Fibroblast of upper back skin (primary cell): Measurements from ENCODE around the gene CARD19.

ENCODE experiments used
- DNase-seq: peaks from one replicate; pipeline ENCODE4 v3.0.0-alpha.2; 2013

CARD19 gene, protein sequence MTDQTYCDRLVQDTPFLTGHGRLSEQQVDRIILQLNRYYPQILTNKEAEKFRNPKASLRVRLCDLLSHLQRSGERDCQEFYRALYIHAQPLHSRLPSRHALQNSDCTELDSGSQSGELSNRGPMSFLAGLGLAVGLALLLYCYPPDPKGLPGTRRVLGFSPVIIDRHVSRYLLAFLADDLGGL

DNA sequence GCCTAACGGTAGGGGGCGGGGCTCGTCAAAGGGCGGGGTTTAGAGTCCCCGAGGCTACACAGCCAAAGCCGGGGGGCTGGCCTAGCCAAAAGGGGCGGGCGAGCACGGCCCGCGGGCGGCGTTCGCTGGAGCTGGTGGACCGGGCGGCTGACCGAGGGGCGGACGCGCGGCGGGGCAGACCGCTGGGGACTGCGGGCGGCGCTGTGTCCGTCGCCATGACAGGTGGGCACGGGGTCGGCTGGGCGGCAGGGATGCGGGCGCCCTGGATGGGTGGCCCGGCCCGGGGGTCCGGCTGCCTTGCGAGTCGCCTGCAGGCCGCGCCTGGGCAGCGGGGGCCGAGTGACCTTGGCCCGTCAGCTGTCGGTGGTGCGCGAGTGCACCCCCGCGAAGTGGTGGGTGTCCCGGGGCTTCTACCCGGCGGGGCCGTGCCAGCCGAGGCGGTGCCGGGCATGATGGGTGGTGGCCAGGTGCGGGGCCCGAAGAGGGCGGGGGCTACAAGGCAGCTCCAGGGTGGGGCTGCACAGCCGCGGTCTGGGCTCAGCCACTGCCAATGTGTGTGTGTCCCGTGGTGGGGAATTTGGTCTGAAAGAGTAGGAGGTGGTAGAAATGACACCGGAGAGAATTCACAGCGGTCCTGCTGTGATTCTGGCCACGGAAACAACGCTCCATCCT, at the start of gene CARD19:
Gene CARD19 (plus strand): TSS at position 87 of the 672 bp plus-strand sequence. CDS start 129 bp downstream, at position 216.
- DNase-seq: peak; percentile 9

DNA sequence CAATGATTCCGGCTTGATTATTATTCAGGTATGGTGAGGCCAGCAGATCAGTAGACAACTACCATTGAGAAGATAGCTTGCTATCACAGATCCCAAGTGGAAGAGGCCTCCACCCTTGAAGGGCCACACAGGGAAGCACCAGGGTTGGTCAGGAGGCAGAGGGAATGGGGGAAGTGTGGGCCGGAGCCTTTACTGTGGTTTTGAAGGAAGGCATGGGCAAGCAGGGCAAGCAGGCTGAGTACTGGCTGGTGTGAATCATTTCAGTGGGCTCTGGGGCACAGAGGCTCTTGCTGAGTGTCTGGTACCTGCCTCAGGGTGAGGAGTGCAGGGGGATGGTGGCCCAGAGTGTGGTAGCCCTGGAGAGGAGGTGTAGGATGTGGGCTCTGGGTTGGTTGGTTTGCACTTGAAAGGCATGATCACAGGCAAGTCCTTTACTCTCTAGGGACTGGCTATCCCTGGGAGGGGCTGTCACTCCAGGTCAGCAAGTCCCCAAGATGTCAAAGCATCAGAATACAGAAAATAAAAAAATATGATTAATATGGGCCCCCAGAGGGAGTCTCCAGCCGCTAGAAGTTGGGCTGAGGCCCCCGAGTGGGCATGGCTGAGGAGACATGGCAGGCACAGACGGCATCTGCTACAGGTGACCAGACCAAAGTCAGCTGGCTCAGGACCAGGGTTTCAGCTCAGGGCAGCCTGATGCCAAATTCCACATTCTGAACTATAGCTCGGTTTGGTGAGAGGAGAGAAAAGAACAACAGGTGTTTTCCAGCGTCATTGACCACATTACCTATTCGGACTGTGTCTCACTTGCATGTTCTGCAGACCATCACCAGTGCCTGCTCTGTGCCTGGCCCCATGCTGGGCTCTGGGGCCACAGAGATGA, 47.2 kb upstream of the CARD19 start:
- DNase-seq: no peak

GRCh38 chr9:93049491-93049890, 46.5 kb upstream of the CARD19 start:
- no peak for DNase-seq

DNA sequence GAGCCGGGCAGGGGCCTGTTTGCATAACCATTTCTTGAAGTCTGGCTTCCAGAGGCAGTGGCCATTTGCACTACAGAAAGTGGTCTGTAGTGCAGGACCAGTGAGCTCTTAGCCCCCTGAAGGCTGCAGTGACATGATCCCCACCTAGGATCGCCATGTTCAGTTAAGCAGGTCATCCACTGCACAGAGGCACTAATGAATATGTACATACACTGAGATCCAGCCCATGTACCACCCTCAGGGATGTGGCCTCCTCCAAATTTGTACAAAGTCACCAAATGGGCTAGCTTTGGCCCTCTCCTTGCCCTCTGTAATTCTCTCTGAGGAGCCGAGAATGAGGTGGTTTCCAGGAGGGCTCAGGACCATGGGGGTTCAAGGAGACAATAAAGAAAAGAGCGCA, 45.8 kb upstream of the CARD19 start:
- DNase-seq: no peak

DNA sequence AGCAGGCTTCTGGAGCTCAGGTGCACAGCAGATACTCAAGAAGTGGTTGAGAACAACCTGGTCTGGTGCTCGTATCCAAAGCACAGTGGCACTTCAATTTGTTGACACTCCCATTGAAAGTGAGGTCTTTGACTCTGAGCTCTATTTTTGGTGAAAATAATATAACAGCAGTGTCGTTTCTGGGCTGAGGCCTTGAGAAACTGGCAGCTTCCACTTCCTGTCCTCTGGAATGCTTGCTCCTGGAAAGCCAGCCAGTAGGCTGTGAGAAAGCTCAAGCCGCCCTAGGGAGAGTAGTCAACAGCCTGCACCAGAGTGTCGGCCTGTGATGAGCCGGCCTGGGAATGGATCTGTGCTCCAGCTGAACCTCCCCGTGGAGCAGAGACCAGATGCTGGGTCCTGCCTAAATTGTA, 44.3 kb upstream of the CARD19 start:
- peak; percentile 40 for DNase-seq

GRCh38 chr9:93052791-93053540, 43.1 kb upstream of the CARD19 start:
- no peak for DNase-seq

DNA sequence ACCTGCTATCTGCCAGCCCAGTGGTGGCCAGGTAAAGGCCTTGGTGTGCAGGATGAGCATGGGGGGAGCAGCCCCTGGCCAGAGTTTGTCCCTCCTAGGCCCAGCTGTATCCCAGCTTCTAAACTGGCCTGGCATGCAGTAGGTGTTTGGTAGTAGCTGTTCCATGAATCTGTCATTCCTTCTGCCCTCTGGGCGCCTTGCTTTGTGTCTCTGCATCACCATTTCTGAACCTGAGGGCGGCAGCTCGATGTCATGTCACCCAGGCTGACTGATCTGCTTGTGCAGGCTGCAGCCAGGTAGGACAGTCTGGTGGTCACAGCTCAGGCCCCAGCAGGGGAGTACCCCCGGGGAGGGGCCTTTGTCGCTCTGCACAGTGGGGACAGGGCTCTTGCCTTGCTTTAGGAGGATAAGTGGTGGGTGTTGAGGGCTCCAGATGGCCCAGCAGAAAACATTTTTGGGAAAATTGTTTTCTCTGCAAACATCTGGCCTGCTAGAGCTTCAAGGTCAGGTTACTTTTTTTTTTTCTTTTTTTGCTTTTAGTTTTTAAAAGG, 42.2 kb upstream of the CARD19 start:
- DNase-seq: no peak

DNA sequence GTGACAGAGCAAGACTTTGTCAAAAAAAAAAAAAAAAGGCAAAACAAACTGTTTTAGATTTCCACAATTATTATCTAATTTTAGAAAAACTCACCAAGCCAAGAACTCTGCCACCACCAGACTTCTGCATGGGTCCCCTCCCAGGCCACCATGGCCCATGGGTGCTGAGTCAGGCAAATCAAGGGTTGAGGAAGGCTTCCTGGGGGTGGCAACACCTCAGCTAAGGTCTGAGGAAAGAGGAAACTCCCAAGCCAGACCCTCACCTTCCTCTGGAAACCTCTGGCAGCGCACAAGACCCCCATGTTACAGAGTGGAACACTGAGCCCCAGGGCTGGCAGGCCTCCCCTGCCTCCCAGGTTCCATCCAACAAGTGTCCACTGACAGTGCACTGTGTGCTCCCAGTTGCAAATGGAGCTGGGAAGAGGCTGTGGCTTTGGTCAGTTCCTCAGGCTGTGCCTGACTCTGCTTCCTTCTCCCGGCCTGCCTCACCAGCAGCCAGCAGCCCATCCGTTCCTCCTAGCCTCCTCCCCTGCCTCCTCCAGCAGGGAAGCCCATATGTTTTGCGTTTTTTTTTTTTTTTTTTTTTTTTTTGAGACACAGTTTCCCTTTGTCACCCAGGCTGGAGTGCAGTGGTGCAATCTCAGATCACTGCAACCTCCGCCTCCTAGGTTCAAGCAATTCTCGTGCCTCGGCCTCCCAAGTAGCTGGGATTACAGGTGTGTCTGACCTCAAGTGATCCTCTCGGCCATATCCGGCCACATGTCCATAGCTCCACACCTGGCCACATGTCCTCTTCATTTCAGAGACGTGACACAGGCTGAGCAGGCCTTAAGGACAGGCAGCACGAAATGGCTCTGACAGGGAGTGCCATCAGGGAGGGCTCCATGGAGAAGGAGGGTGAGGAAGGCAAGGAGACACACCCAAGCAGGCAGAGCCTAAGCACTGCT, 41.0 kb upstream of the CARD19 start:
- no peak for DNase-seq

- no peak for DNase-seq
Observed at GRCh38 chr9:93057042-93057702, 38.8 kb upstream of the CARD19 start.

DNA sequence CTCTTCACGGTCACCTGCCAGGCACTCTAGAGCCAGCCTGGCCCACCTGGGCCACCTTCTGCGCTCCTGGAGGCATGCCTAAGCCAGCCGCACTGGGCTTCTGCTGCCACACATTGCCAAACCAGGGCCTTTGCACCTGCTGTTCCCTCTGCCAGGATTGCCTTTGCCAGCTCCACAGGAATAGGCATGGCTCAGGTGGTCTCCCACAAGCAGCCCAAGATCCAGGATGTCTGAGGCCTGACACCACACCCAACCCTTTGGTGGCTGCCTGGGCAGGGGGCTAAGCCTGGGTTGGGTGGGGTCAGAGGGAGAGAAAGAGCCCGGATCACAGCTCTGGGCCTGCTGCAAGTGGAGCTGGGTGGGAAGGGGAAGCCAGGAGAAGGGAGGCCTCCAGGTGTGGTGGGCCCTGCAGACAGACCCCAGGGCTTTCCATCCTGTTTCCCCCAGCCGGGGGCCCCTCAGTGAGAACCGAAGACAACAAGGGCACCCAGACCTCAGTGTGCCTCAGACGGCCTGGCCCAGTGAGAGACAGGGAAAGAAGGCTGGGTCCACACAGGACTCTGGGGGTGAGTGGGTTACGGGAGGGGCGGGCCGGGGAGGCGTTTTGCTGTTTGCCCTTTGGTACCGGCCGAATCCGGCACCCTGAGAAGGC, 38.2 kb upstream of the CARD19 start:
- DNase-seq: no peak

GRCh38 chr9:93058355-93059010, 37.5 kb upstream of the CARD19 start, which contains the start of gene SUSD3:
Gene SUSD3, plus strand, starts transcription at chr9:93058701. Its CDS starts 42 bp downstream, at chr9:93058743.
- peak; percentile 37 for DNase-seq

DNA sequence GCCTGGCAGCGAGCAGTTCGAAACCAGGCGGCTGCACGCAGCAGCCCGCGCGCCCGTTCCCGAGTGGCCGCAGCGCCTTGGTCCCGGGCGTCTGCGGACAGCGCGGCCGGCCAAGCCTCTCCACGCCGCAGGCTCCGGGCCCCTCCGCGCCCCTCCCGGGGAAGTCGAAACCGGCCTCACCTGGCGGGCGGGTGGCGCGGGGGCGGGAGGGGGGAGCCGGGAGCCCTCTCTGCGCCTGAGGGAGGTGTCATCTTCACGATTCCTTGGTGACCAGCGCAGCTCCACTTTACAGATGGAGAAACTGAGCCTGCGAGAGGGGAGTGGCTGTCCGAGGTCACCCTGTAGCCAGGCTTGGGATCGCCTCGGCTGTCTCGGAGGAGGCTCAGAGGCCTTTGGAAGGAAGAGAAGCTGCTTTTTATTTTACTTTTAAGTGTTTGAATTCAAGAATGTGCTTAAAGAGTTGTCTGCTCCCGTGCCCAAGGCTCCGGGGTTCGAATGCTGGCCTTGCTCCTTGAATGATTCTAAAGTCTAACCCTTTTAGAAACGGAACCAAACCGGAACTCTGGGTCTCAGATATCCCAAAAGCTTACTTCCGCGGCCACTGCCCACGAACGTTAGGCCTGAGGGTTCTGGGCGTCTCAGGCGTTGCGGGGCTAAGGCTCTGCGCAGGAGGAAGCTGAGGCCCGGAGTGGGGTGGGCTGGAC, 36.9 kb upstream of the CARD19 start:
- DNase-seq: no peak

- DNase-seq: no peak
Observed at GRCh38 chr9:93059715-93060578, 36.1 kb upstream of the CARD19 start.

DNA sequence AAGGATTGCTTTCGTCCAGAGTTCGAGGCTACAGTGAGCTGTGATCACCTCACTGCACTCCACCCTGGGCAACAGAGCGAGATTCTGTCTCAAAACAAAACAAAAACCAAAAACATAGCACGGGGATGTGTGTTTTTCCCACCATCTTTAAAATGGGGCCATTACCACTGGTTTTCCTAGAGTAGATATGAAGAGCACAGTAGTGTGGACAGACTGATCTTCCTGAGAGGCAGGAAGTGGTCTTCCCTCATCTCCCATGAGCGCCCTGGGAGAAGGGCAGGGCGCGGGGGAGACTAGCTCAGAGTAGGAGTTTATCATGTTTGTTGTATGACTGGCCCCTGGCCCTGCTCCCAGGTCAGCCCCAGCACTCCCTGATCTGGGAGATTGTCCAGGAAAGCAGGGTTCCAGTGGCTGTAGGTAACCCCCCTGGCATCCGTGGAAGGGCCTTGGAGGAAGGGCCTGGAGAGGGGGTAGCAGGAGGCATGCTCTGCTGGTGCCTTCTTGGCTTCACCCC, 35.2 kb upstream of the CARD19 start:
- peak; percentile 78 for DNase-seq

GRCh38 chr9:93061260-93061751, 34.7 kb upstream of the CARD19 start:
- DNase-seq: no peak

DNA sequence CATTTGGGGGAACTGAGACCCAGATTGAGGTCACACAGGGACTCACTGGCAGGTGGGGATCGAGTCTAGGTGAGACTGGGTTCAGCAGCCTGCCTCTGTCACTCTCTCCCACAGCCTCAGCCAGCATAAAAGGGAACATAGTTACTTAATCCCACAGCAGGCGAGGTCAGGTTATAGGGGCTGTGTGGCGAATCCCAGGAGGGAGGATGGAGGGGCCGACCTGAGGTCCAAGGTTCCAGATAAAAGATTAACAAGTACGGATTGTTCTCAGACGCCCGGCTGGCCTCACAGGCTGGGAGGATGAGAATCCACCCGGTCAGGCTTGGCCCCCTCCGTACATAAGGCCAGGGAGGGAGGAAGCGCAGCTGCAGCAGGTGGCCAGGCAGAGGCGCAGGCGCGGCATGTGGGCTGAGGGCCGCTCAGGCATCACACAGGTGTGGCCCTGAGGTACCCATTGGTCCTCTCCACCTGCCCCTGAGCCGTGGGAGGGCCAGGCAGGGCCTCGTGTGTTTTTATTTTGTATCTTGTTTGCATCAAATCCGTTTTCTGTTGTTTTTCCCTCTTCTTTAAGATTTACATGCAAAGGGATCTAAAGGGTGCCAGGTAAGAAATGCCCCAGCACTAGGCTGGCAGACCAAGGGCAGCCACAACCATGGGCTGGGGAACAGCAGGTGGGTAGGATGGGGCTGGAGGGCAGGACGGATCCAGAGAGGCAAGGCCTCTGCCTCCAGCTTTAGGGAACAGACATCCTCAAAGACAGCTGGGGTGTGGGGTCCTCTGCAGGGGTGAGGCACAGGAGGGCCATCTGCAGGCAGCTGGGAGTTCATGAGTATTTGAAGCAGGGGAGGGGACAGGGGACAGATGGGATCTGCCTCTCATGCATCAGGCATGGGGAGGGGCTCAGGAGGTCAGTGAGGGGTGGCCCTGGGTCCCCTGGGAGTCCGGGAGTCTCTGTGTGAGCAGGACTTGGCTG, 33.9 kb upstream of the CARD19 start:
- DNase-seq: no peak
